ENCODE measurements around the gene IREB2.

IREB2 gene

DNA sequence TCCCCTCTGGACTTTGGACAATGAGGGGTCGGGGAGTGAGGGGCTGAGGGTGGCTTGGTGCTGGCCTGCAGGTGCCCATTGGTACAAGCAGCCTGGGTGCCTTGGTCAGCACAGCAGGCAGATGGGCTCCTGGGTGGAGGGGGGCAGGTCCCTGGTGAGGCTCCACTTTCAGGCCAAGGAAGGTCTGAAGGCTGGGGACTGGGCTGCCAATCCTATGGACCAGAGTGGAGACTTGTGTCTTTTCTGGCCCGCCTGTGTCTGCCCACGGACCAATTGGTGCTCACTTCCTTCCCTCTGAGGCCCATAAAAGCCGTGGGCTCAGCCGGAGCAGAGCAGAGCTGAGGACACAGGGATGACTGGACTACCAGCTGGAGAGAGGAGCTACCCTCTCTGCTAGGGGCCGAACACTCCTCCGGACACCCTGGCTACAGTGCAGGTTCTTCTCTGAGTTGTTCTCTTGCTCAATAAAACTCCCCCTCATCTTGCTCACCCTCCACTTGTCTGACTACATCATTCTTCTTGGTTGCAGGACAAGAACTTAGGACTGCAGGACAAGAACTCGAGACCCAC, 31.9 kb upstream of the IREB2 start:
- H3K27ac ChIP-seq: no peak overlapping the region
- TF ChIP-seq, protein P1, sequence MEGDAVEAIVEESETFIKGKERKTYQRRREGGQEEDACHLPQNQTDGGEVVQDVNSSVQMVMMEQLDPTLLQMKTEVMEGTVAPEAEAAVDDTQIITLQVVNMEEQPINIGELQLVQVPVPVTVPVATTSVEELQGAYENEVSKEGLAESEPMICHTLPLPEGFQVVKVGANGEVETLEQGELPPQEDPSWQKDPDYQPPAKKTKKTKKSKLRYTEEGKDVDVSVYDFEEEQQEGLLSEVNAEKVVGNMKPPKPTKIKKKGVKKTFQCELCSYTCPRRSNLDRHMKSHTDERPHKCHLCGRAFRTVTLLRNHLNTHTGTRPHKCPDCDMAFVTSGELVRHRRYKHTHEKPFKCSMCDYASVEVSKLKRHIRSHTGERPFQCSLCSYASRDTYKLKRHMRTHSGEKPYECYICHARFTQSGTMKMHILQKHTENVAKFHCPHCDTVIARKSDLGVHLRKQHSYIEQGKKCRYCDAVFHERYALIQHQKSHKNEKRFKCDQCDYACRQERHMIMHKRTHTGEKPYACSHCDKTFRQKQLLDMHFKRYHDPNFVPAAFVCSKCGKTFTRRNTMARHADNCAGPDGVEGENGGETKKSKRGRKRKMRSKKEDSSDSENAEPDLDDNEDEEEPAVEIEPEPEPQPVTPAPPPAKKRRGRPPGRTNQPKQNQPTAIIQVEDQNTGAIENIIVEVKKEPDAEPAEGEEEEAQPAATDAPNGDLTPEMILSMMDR (IDR thresholded peaks at IDR 0.05): no peak
- no peak for TF ChIP-seq ZFX (IDR thresholded peaks at IDR 0.05; ENCODE audit: borderline replicate concordance)

- no peak overlapping the region for H3K27ac ChIP-seq
- TF ChIP-seq ZFX (IDR thresholded peaks at IDR 0.05; ENCODE audit: borderline replicate concordance): no peak
- TF ChIP-seq, protein P1 (IDR thresholded peaks at IDR 0.05): no peak
Observed at GRCh38 chr15:78407608-78408354, 30.2 kb upstream of the IREB2 start.

GRCh38 chr15:78408355-78408640, 29.7 kb upstream of the IREB2 start:
- TF ChIP-seq ZFX (IDR thresholded peaks at IDR 0.05; ENCODE audit: borderline replicate concordance): no peak
- TF ChIP-seq, protein P1 (IDR thresholded peaks at IDR 0.05): no peak
- no peak overlapping the region for H3K27ac ChIP-seq

DNA sequence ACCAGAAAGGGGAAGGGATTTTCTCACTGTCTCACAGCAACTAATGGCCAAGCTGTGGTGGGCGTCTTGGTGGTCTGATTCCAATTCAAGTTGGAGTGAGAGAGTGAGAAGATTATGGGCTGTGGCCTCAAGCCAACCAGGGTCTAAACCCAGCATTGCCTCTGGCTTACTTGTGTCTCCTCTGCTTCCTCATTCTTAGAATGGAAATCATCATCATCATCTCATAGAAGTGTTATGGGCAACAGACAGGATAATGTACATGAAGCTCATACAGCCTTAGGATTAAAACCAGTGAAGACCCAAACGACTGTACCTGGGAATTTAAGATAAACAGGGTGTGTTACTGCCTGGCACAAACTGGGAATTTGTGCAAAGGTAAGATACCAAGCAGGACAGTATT, 29.1 kb upstream of the IREB2 start:
- no peak overlapping the region for H3K27ac ChIP-seq
- TF ChIP-seq, protein P1 (IDR thresholded peaks at IDR 0.05): no peak
- TF ChIP-seq ZFX (IDR thresholded peaks at IDR 0.05; ENCODE audit: borderline replicate concordance): no peak

DNA sequence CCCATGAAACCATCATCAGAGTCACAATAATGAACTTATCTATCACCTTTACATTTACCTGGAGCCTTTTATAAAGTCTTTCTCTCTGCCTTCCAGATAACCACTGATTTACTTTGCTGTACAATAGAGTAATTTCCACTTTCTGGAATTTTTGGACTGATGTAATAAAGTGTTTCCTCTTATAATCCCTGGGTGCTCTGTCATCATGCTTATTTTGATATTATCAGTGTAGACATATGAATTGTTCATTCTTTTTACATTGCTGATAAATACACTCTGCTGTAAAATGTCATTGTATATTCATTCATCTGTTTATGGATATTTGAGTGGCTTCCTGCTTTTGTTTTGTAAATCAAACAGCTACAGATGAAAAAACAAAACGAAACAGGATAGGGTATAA, 27.0 kb upstream of the IREB2 start:
- H3K27ac ChIP-seq: no peak overlapping the region
- TF ChIP-seq, protein P1 (IDR thresholded peaks at IDR 0.05): no peak
- no peak for TF ChIP-seq ZFX (IDR thresholded peaks at IDR 0.05; ENCODE audit: borderline replicate concordance)

GRCh38 chr15:78414621-78415250, 23.3 kb upstream of the IREB2 start:
- H3K27ac ChIP-seq: no peak overlapping the region
- TF ChIP-seq ZFX (IDR thresholded peaks at IDR 0.05; ENCODE audit: borderline replicate concordance): no peak
- TF ChIP-seq, protein P1 (IDR thresholded peaks at IDR 0.05): no peak

DNA sequence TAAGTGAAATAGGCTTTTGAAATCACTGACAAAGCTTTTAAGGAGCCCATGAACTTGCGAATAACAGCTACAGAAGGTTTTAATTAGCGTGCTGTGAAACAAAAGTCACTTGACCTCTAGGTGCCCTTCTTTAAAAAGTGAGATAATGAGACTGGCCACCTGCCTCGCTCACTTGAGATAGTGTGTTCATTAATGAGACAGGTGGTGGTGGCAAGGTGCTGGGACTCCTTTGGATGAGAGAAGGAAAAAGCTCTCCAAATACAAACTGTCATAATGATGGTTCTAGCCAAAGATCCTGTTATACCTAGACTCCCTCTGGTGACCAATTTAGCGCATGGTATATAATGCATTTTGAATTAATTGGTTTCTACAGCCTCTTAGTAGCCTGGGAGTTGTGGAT, 22.7 kb upstream of the IREB2 start:
- TF ChIP-seq, protein P1 (IDR thresholded peaks at IDR 0.05): peak; percentile 37
- TF ChIP-seq ZFX (IDR thresholded peaks at IDR 0.05; ENCODE audit: borderline replicate concordance): no peak

More for the DNA sequence above, 22.7 kb upstream of the IREB2 start:
- H3K27ac ChIP-seq: no peak overlapping the region

Measured in 22Rv1 (cell line).